Nephron (organoid): ENCODE results near the gene DOLPP1.

ENCODE experiments used
- H3K27ac Mint-ChIP-seq, 3 experiments: 2 replicates each; pipeline ENCODE4 v1.8.0; 2020; ENCODE audit warnings: mixed read lengths in 3 of 3, mild to moderate bottlenecking in 2 of 3, moderate library complexity in 1 of 3
- H3K27me3 Mint-ChIP-seq: 2 replicates; pipeline ENCODE4 v1.8.0; 2021; ENCODE audit warnings: low read depth, mild to moderate bottlenecking, moderate library complexity, mixed read lengths
- H3K36me3 Mint-ChIP-seq: 2 replicates; pipeline ENCODE4 v1.8.0; 2020; ENCODE audit warnings: low read depth, mixed read lengths
- H3K4me1 Mint-ChIP-seq: 2 replicates; pipeline ENCODE4 v1.8.0; 2020; ENCODE audit warnings: mixed read lengths
- H3K4me3 Mint-ChIP-seq, 3 experiments: 2 replicates each; pipeline ENCODE4 v1.8.0; 2020; ENCODE audit warnings: mild to moderate bottlenecking in 3 of 3, mixed read lengths in 3 of 3, moderate library complexity in 2 of 3
- H3K9me3 Mint-ChIP-seq: 2 replicates; pipeline ENCODE4 v1.8.0; 2020; ENCODE audit warnings: mixed read lengths
- CTCF ChIP-seq, 3 experiments: fragments of 200-600 bp; sonication (generic); IDR thresholded peaks; one replicate each; pipeline ENCODE4 v1.5.0; 2021; ENCODE audit warnings: antibody characterized with exemption in 3 of 3; ENCODE audit not compliant: unreplicated experiment in 3 of 3

The DOLPP1 gene

DNA sequence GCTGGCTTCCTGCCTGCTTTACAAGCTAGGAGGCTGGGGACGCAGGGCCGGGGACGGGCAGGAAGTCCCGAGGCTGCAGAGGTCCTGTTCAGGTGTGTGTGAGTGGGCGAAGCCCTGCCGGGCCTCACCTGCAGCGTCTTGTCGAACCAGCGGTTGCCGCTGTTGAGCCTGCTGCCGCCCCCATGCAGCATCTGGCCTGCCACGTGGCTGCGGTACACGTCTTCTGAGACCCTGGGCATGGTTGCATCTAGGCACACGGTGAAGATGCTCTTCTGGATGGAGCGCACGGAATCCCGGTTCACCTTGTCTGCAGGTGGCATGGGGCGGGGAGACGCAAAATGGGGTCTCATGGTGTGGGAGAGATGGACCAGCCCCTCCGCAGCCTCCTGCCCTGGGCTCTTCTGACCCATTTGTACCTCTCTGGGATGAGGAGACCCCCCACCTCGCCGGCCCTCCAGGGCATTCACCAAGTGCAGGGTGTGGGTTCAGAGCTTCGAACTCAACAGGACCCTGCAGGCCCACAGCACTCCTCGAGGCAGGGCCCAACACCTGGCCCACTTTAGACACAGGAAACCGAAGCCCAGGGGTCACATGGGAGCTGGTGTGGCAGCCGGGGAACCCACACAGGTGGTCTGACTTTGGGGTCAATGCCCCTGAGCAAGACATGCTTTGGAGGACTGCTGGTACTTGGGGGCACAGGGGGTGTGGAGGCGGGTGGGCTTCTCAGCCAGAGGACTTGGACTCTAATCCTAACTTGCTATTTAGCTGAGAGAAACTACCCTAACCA lies 19.7 kb downstream of the DOLPP1 start:
- no peak overlapping the region for H3K4me3 Mint-ChIP-seq
- no peaks in the 10 kb centered on the region for H3K9me3 Mint-ChIP-seq
- no peaks in the 10 kb centered on the region for H3K4me1 Mint-ChIP-seq
- TF ChIP-seq CTCF (IDR thresholded peaks at IDR 0.05; ENCODE audit: unreplicated experiment in 3 of 3), result no peak
- H3K27me3 Mint-ChIP-seq, result no peaks in the 10 kb centered on the region
- peaks cover 12% of the 10 kb centered on the region for H3K36me3 Mint-ChIP-seq
- no peak overlapping the region for H3K27ac Mint-ChIP-seq

GRCh38 chr9:129101279-129101678 lies 20.4 kb downstream of the DOLPP1 start:
- Mint-ChIP-seq H3K36me3 (peaks cover 11% of the 10 kb centered on the region), H3K27me3 (no peaks in the 10 kb centered on the region), H3K4me1 (no peaks in the 10 kb centered on the region), H3K9me3 (no peaks in the 10 kb centered on the region), H3K4me3 (no peak overlapping the region), H3K27ac (no peak overlapping the region)
- no peak for TF ChIP-seq CTCF (IDR thresholded peaks at IDR 0.05; ENCODE audit: unreplicated experiment in 3 of 3)

- TF ChIP-seq CTCF (IDR thresholded peaks at IDR 0.05; ENCODE audit: unreplicated experiment in 3 of 3), result no peak
- no peaks in the 10 kb centered on the region for H3K4me1 Mint-ChIP-seq
- no peaks in the 10 kb centered on the region for H3K9me3 Mint-ChIP-seq
- no peak overlapping the region for H3K27ac Mint-ChIP-seq
- peaks cover 9% of the 10 kb centered on the region for H3K36me3 Mint-ChIP-seq
- no peaks in the 10 kb centered on the region for H3K27me3 Mint-ChIP-seq
- H3K4me3 Mint-ChIP-seq, result peak overlapping the region in 1 of 3 experiments; percentile 16
These were observed 21.2 kb downstream of the DOLPP1 start for GRCh38 chr9:129102095-129102525.

- H3K27me3 Mint-ChIP-seq, result no peaks in the 10 kb centered on the region
- peak; percentile 38 to 53 (median 49) for TF ChIP-seq CTCF (IDR thresholded peaks at IDR 0.05; ENCODE audit: unreplicated experiment in 3 of 3)
- H3K4me3 Mint-ChIP-seq, result peak overlapping the region in 1 of 3 experiments; percentile 16
- H3K9me3 Mint-ChIP-seq, result no peaks in the 10 kb centered on the region
- H3K27ac Mint-ChIP-seq, result no peak overlapping the region
- H3K4me1 Mint-ChIP-seq, result no peaks in the 10 kb centered on the region
- peaks cover 5% of the 10 kb centered on the region for H3K36me3 Mint-ChIP-seq
These were observed 22.1 kb downstream of the DOLPP1 start for GRCh38 chr9:129102791-129103594.

GRCh38 chr9:129103595-129103965 lies 22.7 kb downstream of the DOLPP1 start:
- no peaks in the 10 kb centered on the region for H3K4me1 Mint-ChIP-seq
- no peaks in the 10 kb centered on the region for H3K9me3 Mint-ChIP-seq
- no peak overlapping the region for H3K4me3 Mint-ChIP-seq
- no peak for TF ChIP-seq CTCF (IDR thresholded peaks at IDR 0.05; ENCODE audit: unreplicated experiment in 3 of 3)
- peaks cover under 1% of the 10 kb centered on the region for H3K36me3 Mint-ChIP-seq
- H3K27me3 Mint-ChIP-seq, result no peaks in the 10 kb centered on the region
- no peak overlapping the region for H3K27ac Mint-ChIP-seq
